Thoracic aorta (tissue), 2 donors: Measurements from ENCODE around the gene SETBP1. TPM values are rescaled to one million over a fixed set of nuclear protein-coding genes. Genes with fewer than 3 reads are reported as not detected.

Experiments used
- ATAC-seq: fragments of 150-250 bp; one replicate; pipeline ENCODE4 v1.8.0; 2017; ENCODE audit warnings: low read depth; ENCODE audit not compliant: insufficient number of reproducible peaks, low FRiP score
- DNase-seq: peaks from one replicate; pipeline ENCODE4 v3.0.0-alpha.2; 2020; ENCODE audit warnings: low spot score
- H3K27ac ChIP-seq, 2 donors: fragments of 200-600 bp; sonication (generic); 1 replicate in 1 of 2; 2 replicates in 1 of 2; pipeline ENCODE4 v1.5.1; 2016; ENCODE audit warnings: mild to moderate bottlenecking in 2 of 2, moderate library complexity in 2 of 2
- H3K27me3 ChIP-seq: fragments of 200-600 bp; sonication (generic); replicated peaks from 2 replicates; pipeline ENCODE4 v1.6.0; 2016; ENCODE audit warnings: mild to moderate bottlenecking; ENCODE audit not compliant: insufficient read depth
- H3K36me3 ChIP-seq: fragments of 200-600 bp; sonication (generic); one replicate; pipeline ENCODE4 v1.5.1; 2016
- H3K4me1 ChIP-seq, 2 donors: fragments of 200-600 bp; sonication (generic); 1 replicate in 1 of 2; 2 replicates in 1 of 2; pipeline versions ENCODE4 v1.5.1 to v1.6.0; 2016; ENCODE audit warnings: low read depth in 2 of 2, mild to moderate bottlenecking in 1 of 2; ENCODE audit not compliant: control insufficient read depth in 1 of 2
- H3K4me3 ChIP-seq: fragments of 200-600 bp; sonication (generic); 2 replicates; pipeline ENCODE4 v1.5.1; 2016; ENCODE audit warnings: mild to moderate bottlenecking
- H3K9me3 ChIP-seq: fragments of 200-600 bp; sonication (generic); 2 replicates; pipeline ENCODE4 v1.5.1; 2016
- total RNA-seq, 2 donors: library from RNA; depleted of rRNA; stranded (reverse); fragments of >200 nt; gene quantifications; one replicate each; pipeline versions ENCODE4 v1.1.0 to v1.2.3, GENCODE V29; 2016
- TF ChIP-seq, protein P1 (sequence below): fragments of 200-600 bp; sonication (generic); IDR thresholded peaks from one replicate; pipeline ENCODE4 v1.5.1; 2019; ENCODE audit warnings: antibody characterized with exemption

The SETBP1 gene
- total RNA-seq, 2 donors from 2014 or later, result 39.3 to 50.2 TPM

DNA sequence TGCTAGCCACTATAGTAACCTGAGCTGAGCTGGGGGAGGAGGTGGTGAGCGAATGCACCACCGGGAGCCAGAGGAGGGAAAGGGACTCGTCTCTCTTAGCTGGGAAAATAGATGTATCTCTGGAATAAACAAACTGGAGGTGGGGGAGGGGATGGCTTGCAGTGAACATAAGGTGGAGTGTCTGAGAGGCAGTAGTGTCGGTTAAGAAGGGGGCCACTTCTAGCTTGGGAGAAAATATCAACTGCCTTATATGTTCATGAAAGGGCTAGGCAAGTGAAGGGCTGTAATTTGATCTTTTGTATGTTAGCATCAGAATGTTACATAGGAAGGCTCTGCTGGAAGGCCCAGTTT is 2.2 kb downstream of the SETBP1 start:
- no peaks in the 10 kb centered on the region for H3K36me3 ChIP-seq
- no peak for DNase-seq
- H3K4me1 ChIP-seq, result peaks cover 4 to 24% of the 10 kb centered on the region in 2 donors
- TF ChIP-seq, protein P1, sequence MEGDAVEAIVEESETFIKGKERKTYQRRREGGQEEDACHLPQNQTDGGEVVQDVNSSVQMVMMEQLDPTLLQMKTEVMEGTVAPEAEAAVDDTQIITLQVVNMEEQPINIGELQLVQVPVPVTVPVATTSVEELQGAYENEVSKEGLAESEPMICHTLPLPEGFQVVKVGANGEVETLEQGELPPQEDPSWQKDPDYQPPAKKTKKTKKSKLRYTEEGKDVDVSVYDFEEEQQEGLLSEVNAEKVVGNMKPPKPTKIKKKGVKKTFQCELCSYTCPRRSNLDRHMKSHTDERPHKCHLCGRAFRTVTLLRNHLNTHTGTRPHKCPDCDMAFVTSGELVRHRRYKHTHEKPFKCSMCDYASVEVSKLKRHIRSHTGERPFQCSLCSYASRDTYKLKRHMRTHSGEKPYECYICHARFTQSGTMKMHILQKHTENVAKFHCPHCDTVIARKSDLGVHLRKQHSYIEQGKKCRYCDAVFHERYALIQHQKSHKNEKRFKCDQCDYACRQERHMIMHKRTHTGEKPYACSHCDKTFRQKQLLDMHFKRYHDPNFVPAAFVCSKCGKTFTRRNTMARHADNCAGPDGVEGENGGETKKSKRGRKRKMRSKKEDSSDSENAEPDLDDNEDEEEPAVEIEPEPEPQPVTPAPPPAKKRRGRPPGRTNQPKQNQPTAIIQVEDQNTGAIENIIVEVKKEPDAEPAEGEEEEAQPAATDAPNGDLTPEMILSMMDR, result no peak
- no peak for ATAC-seq
- no peaks in the 10 kb centered on the region for H3K9me3 ChIP-seq
- H3K27ac ChIP-seq, result peak overlapping the region; percentile 78
- no peaks in the 10 kb centered on the region for H3K27me3 ChIP-seq
- peak overlapping the region; percentile 79 for H3K4me3 ChIP-seq

DNA sequence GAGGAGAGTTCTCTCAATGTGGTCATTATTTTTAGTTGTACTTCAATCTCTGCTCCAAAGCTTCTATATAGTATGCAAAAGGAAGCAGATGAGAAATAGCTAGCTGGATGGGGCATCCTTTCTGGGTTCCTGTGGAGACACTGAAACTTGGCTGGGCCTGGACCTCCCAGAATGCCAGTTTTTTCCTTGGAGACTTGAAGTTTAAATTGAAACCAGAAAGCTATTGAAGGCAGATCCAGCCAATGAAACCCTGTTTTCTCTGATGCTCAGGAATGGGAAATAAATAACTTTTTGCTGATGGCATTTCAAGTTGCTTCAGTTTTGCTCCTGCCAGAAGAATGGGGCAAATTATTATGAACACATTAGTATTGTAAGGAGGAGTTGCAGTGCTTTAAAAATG is 2.9 kb downstream of the SETBP1 start:
- H3K36me3 ChIP-seq, result no peaks in the 10 kb centered on the region
- TF ChIP-seq, protein P1, result no peak
- DNase-seq (no peak), ATAC-seq (no peak)
- peak overlapping the region; percentile 78 for H3K27ac ChIP-seq
- peak overlapping the region; percentile 79 for H3K4me3 ChIP-seq
- H3K27me3 ChIP-seq, result no peaks in the 10 kb centered on the region
- no peaks in the 10 kb centered on the region for H3K9me3 ChIP-seq
- peaks cover 4 to 24% of the 10 kb centered on the region in 2 donors for H3K4me1 ChIP-seq

DNA sequence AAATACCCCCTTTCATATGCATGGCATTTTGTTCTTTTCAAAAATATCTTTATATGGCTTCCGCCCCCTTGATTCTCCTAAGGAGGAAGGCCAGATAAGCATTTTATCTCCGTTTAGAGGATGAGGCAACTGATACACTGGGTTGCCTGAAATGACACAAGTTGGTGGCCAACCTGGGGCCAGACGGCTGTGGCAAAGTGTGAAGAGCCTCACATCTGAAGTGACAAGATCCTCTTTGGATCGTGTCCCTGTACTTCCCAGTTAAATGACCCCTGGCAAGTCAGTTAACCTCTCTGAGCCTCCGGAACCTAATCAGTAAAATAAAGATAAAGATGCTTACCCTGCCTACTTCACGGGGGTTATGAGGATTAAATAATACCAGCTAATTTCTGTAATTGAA is 4.6 kb downstream of the SETBP1 start:
- DNase-seq, result no peak
- Histone ChIP-seq H3K36me3 (no peaks in the 10 kb centered on the region), H3K9me3 (no peaks in the 10 kb centered on the region), H3K27ac (no peak overlapping the region), H3K27me3 (no peaks in the 10 kb centered on the region), H3K4me1 (peaks cover 4 to 28% of the 10 kb centered on the region in 2 donors), H3K4me3 (no peak overlapping the region)
- ATAC-seq, result no peak
- TF ChIP-seq, protein P1, result no peak

DNA sequence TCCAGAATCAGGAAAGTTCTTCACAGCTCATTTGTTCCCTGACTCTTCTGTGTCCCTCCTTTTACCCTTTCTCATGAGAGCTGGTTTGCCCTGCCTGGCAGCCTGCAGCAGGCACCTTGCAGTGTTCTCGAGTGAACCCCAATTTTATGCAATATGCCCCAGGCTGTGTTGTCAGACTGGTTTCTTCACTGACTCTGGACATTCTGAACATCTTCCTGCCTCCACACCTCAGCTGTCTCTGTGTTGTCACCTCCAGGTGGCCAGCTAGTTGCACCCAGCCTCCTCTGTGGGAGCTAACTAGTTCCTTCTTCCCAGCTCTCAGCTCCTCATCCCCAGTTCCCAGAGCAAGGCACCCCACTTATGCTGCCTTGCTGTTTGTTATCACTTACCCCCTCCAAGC is 5.5 kb downstream of the SETBP1 start:
- no peak for DNase-seq
- TF ChIP-seq, protein P1, result no peak
- peaks cover 4 to 28% of the 10 kb centered on the region in 2 donors for H3K4me1 ChIP-seq
- H3K27me3 ChIP-seq, result no peaks in the 10 kb centered on the region
- no peak overlapping the region for H3K4me3 ChIP-seq
- ATAC-seq, result no peak
- no peak overlapping the region for H3K27ac ChIP-seq
- no peaks in the 10 kb centered on the region for H3K36me3 ChIP-seq
- no peaks in the 10 kb centered on the region for H3K9me3 ChIP-seq

DNA sequence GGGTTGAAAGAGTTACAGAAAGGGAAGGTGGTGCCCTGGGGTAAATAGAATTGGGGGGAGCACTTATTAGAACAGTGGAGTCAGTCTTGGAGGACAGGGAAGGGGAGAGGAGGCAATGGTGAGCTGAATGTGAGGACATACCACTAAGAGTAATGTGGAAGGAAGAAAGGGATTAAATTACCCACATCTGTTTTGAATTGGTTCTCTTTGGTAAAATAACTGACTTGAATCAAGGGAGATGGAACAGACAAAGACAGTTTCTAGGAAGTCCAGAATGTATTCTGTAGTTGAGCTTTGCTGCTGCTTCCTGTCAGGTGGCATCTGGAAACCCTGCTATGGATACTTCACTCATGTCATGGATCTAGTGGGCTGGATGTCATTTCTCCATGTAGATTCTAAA is 6.7 kb downstream of the SETBP1 start:
- Histone ChIP-seq H3K4me1 (peaks cover 4 to 24% of the 10 kb centered on the region in 2 donors), H3K36me3 (no peaks in the 10 kb centered on the region), H3K27ac (no peak overlapping the region), H3K27me3 (no peaks in the 10 kb centered on the region), H3K4me3 (no peak overlapping the region), H3K9me3 (no peaks in the 10 kb centered on the region)
- ATAC-seq (no peak), DNase-seq (no peak)
- TF ChIP-seq, protein P1, result no peak
